GM23338 (cell line): Measurements from ENCODE around the gene DIO1. TPM values are rescaled to one million over a fixed set of nuclear protein-coding genes. Genes with fewer than 3 reads are reported as not detected.

Source experiments
- ATAC-seq: fragments of 200-7000 bp; cut with Tn5 transposase; 3 replicates; pipeline ENCODE4 v1.9.1; 2020
- DNase-seq: peaks from one replicate; pipeline ENCODE4 v3.0.0-alpha.2; 2015; ENCODE audit warnings: low spot score
- H2AFZ ChIP-seq: fragments of 200-600 bp; sonication (generic); 2 replicates; pipeline ENCODE4 v1.8.0; 2016; ENCODE audit warnings: antibody characterized with exemption, mild to moderate bottlenecking, moderate library complexity
- H3F3A ChIP-seq: fragments of 200-600 bp; sonication (generic); replicated peaks from 2 replicates; pipeline ENCODE4 v1.8.0; 2017; ENCODE audit warnings: antibody characterized with exemption, mixed run types, low read depth
- H3K27ac ChIP-seq: fragments of 200-600 bp; sonication (generic); 2 replicates; pipeline ENCODE4 v1.6.1; 2016; ENCODE audit warnings: low read depth
- H3K27me3 ChIP-seq: fragments of 200-600 bp; sonication (generic); 2 replicates; pipeline ENCODE4 v1.8.0; 2016; ENCODE audit warnings: mild to moderate bottlenecking, mixed run types, moderate library complexity; ENCODE audit not compliant: insufficient read depth
- H3K36me3 ChIP-seq: fragments of 200-600 bp; sonication (generic); 2 replicates; pipeline ENCODE4 v1.8.0; 2016; ENCODE audit warnings: mild to moderate bottlenecking; ENCODE audit not compliant: insufficient read depth
- H3K4me1 ChIP-seq: fragments of 200-600 bp; sonication (generic); 2 replicates; pipeline ENCODE4 v1.8.0; 2016; ENCODE audit warnings: mild to moderate bottlenecking, moderate library complexity; ENCODE audit not compliant: insufficient read depth
- H3K4me2 ChIP-seq: fragments of 200-600 bp; sonication (generic); 2 replicates; pipeline ENCODE4 v1.7.1; 2017; ENCODE audit warnings: mixed run types
- H3K4me3 ChIP-seq: fragments of 200-600 bp; sonication (generic); 2 replicates; pipeline ENCODE4 v1.6.1; 2016; ENCODE audit warnings: mixed run types
- H3K79me2 ChIP-seq: fragments of 200-600 bp; sonication (generic); replicated peaks from 2 replicates; pipeline ENCODE4 v1.8.0; 2017; ENCODE audit warnings: mild to moderate bottlenecking; ENCODE audit not compliant: insufficient read depth
- H3K9me2 ChIP-seq: fragments of 200-600 bp; sonication (generic); 2 replicates; pipeline ENCODE4 v1.8.0; 2017; ENCODE audit not compliant: insufficient read depth
- H4K20me1 ChIP-seq: fragments of 200-600 bp; sonication (generic); replicated peaks from 2 replicates; pipeline ENCODE4 v1.8.0; 2017; ENCODE audit warnings: mild to moderate bottlenecking; ENCODE audit not compliant: insufficient read depth
- H3K27ac Mint-ChIP-seq: 2 replicates; pipeline ENCODE4 v1.8.0; 2020; ENCODE audit warnings: inconsistent platforms, mild to moderate bottlenecking, moderate library complexity, mixed read lengths
- H3K27me3 Mint-ChIP-seq: 3 replicates; pipeline ENCODE4 v1.8.0; 2022; ENCODE audit warnings: low read depth, mild to moderate bottlenecking, moderate library complexity, mixed read lengths, inconsistent platforms; ENCODE audit not compliant: insufficient read depth, poor library complexity
- H3K36me3 Mint-ChIP-seq: 3 replicates; pipeline ENCODE4 v1.8.0; 2021; ENCODE audit warnings: low read depth, mild to moderate bottlenecking, inconsistent platforms, moderate library complexity, mixed read lengths
- H3K4me1 Mint-ChIP-seq: 3 replicates; pipeline ENCODE4 v1.8.0; 2020; ENCODE audit warnings: mild to moderate bottlenecking, inconsistent platforms, mixed read lengths
- H3K4me3 Mint-ChIP-seq: 3 replicates; pipeline ENCODE4 v1.8.0; 2021; ENCODE audit warnings: moderate library complexity, mild to moderate bottlenecking, inconsistent platforms, mixed read lengths
- H3K9me3 Mint-ChIP-seq: 3 replicates; pipeline ENCODE4 v1.8.0; 2020; ENCODE audit warnings: moderate library complexity, mild to moderate bottlenecking, inconsistent platforms, mixed read lengths
- EZH2 ChIP-seq: fragments of 200-600 bp; sonication (generic); IDR thresholded peaks from one replicate; pipeline ENCODE4 v1.8.0; 2017; ENCODE audit warnings: antibody characterized with exemption, mild to moderate bottlenecking, low read depth; ENCODE audit not compliant: unreplicated experiment
- EZH2phosphoT487 ChIP-seq: fragments of 200-600 bp; sonication (generic); IDR thresholded peaks from one replicate; pipeline ENCODE4 v1.8.1; 2018; ENCODE audit warnings: antibody characterized with exemption; ENCODE audit not compliant: unreplicated experiment
- JUNB ChIP-seq: IDR thresholded peaks from one replicate; pipeline ENCODE4 v1.6.1; 2016; ENCODE audit warnings: antibody characterized with exemption; ENCODE audit not compliant: unreplicated experiment
- NANOG ChIP-seq: IDR thresholded peaks from 2 replicates; pipeline ENCODE4 v1.6.1; 2016; ENCODE audit warnings: antibody characterized with exemption, borderline replicate concordance
- POLR2AphosphoS5 ChIP-seq: IDR thresholded peaks from 2 replicates; pipeline ENCODE4 v1.6.1; 2016; ENCODE audit warnings: antibody characterized with exemption, low read depth
- STAT1 ChIP-seq: IDR thresholded peaks from one replicate; pipeline ENCODE4 v1.6.1; 2016; ENCODE audit warnings: antibody characterized with exemption; ENCODE audit not compliant: unreplicated experiment
- ZNF114 ChIP-seq: fragments of 250-450 bp; sonication (Bioruptor Pico); IDR thresholded peaks from 2 replicates; pipeline ENCODE4 v1.5.0; 2020; ENCODE audit warnings: mild to moderate bottlenecking, moderate library complexity
- polyA plus RNA-seq: library from polyadenylated mRNA; unstranded; fragments of >200 nt; fragmentation: Nextera tagmentation; extraction: Ambion mirVana; gene quantifications from 2 replicates; pipeline ENCODE4 v1.2.1, GENCODE V29; 2016
- total RNA-seq: library from RNA; depleted of rRNA; stranded (reverse); fragments of >200 nt; shearing (Covaris generic); gene quantifications from 2 replicates; pipeline ENCODE4 v1.2.3, GENCODE V29; 2014
- TF ChIP-seq, protein P1 (sequence below): IDR thresholded peaks from one replicate; pipeline ENCODE4 v1.6.1; 2018; ENCODE audit warnings: antibody characterized with exemption; ENCODE audit not compliant: unreplicated experiment
- TF ChIP-seq, protein P2 (sequence below): IDR thresholded peaks from 2 replicates; pipeline ENCODE4 v1.6.1; 2016; ENCODE audit warnings: antibody characterized with exemption
- TF ChIP-seq, protein P3 (sequence below), 2 experiments: fragments of 200-600 bp in 1 of 2; sonication (generic) in 1 of 2; conservative IDR thresholded peaks; 2 replicates each; pipeline versions ENCODE4 v1.5.1 to v1.6.1; 2016 to 2017; ENCODE audit warnings: antibody characterized with exemption in 2 of 2, low read depth in 2 of 2, mild to moderate bottlenecking in 2 of 2, moderate library complexity in 1 of 2

DIO1 gene
- total and polyA plus RNA-seq, 2 experiments from 2014 or later: 0.27 TPM; not detected in 1

DNA sequence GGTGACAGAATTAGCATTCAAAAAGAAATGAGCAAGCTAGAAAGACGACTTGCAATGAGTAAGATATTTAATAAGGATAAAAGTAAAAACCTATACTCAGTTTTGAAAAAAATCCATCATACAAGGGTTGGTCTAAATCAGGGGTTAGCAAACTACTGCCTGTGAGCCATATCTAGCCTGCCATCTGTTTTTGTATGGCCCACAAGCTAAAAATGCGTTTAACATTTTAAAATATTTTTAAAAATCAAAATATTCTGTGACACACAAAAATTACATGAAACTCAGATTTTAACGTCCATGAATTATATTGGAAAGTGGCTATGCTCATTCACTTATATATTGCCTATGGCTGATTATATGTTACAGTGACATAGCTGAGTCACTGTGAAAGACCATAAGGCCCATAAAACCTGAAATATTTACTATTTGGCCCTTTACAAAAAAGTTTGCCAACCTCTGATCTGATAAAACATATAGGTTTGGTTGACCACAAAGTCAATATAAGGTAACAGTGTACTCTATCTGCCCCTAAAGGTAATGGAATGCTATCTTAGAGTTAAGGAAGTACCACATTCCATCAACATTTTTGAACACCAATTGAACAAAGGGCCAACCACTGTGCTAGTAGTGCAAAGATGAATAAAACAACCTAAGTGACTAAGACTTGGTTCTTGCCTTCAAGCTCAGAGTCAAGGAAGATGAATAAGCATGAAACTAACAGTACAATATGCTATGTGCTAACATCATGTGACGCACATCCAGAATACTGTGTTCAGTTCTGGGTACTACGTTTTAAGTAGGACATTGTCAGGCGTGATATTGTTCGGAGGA lies 48.4 kb downstream of the DIO1 start:
- Histone ChIP-seq H3F3A (no peaks in the 10 kb centered on the region), H3K4me2 (no peak overlapping the region), H3K27ac (no peak overlapping the region), H3K4me3 (no peak overlapping the region), H2AFZ (no peak overlapping the region), H3K79me2 (peaks cover 25% of the 10 kb centered on the region), H3K9me2 (no peaks in the 10 kb centered on the region), H3K27me3 (no peaks in the 10 kb centered on the region), H3K4me1 (peaks cover 20% of the 10 kb centered on the region), H4K20me1 (0 out of 2 replicates have a peak, but pooled peaks cover 1% of the 10 kb centered on the region), H3K36me3 (no peaks in the 10 kb centered on the region)
- H3K27me3 Mint-ChIP-seq: peaks cover 3% of the 10 kb centered on the region
- no peak overlapping the region for H3K27ac Mint-ChIP-seq
- H3K4me3 Mint-ChIP-seq: no peak overlapping the region
- ATAC-seq: no peak
- DNase-seq: no peak
- no peaks in the 10 kb centered on the region; the same call in 2 of the 3 replicates for H3K36me3 Mint-ChIP-seq
- H3K9me3 Mint-ChIP-seq: no peaks in the 10 kb centered on the region; the same call in 2 of the 3 replicates
- TF ChIP-seq, protein P1, sequence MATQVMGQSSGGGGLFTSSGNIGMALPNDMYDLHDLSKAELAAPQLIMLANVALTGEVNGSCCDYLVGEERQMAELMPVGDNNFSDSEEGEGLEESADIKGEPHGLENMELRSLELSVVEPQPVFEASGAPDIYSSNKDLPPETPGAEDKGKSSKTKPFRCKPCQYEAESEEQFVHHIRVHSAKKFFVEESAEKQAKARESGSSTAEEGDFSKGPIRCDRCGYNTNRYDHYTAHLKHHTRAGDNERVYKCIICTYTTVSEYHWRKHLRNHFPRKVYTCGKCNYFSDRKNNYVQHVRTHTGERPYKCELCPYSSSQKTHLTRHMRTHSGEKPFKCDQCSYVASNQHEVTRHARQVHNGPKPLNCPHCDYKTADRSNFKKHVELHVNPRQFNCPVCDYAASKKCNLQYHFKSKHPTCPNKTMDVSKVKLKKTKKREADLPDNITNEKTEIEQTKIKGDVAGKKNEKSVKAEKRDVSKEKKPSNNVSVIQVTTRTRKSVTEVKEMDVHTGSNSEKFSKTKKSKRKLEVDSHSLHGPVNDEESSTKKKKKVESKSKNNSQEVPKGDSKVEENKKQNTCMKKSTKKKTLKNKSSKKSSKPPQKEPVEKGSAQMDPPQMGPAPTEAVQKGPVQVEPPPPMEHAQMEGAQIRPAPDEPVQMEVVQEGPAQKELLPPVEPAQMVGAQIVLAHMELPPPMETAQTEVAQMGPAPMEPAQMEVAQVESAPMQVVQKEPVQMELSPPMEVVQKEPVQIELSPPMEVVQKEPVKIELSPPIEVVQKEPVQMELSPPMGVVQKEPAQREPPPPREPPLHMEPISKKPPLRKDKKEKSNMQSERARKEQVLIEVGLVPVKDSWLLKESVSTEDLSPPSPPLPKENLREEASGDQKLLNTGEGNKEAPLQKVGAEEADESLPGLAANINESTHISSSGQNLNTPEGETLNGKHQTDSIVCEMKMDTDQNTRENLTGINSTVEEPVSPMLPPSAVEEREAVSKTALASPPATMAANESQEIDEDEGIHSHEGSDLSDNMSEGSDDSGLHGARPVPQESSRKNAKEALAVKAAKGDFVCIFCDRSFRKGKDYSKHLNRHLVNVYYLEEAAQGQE: no peak
- no peak for TF ChIP-seq ZNF114 (CRISPR knock-in tag)
- H3K4me1 Mint-ChIP-seq: peaks cover 24% of the 10 kb centered on the region

DNA sequence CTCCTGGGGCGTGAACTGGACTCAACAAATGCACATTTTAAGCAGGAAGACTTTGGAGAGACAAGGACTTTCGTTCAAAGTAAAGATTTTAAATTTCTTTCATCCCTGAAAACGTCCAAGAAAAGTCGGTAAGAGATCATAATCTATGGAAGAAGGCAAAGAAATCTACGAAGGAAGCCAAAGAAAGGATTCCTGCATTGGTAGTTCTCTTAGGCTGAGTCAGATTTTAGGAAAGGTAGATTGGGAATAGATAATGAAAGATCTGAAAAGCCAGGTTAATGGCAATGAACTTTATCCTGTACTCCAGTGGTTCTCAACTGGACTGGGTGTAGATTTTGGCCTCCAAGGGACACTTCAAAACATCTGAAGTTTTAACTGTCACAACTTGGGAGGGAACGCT lies 49.1 kb downstream of the DIO1 start:
- Histone ChIP-seq H3K4me3 (no peak overlapping the region), H3K79me2 (peaks cover 32% of the 10 kb centered on the region), H3K27ac (no peak overlapping the region), H3K36me3 (no peaks in the 10 kb centered on the region), H3K9me2 (no peaks in the 10 kb centered on the region), H2AFZ (no peak overlapping the region), H3K27me3 (no peaks in the 10 kb centered on the region), H3K4me1 (peaks cover 27% of the 10 kb centered on the region), H3K4me2 (no peak overlapping the region), H3F3A (no peaks in the 10 kb centered on the region), H4K20me1 (peaks cover 7% of the 10 kb centered on the region)
- peaks cover 3% of the 10 kb centered on the region for H3K27me3 Mint-ChIP-seq
- no peak overlapping the region for H3K27ac Mint-ChIP-seq
- no peak overlapping the region for H3K4me3 Mint-ChIP-seq
- ATAC-seq: no peak
- H3K4me1 Mint-ChIP-seq: peaks cover 29% of the 10 kb centered on the region
- no peaks in the 10 kb centered on the region; the same call in 2 of the 3 replicates for H3K36me3 Mint-ChIP-seq
- no peak for DNase-seq
- H3K9me3 Mint-ChIP-seq: no peaks in the 10 kb centered on the region; the same call in 2 of the 3 replicates
- TF ChIP-seq ZNF114 (CRISPR knock-in tag) (no peak), JUNB (no peak), POLR2AphosphoS5 (no peak), EZH2 (no peak), STAT1 (no peak), EZH2phosphoT487 (no peak), NANOG (no peak)
- TF ChIP-seq, protein P2, sequence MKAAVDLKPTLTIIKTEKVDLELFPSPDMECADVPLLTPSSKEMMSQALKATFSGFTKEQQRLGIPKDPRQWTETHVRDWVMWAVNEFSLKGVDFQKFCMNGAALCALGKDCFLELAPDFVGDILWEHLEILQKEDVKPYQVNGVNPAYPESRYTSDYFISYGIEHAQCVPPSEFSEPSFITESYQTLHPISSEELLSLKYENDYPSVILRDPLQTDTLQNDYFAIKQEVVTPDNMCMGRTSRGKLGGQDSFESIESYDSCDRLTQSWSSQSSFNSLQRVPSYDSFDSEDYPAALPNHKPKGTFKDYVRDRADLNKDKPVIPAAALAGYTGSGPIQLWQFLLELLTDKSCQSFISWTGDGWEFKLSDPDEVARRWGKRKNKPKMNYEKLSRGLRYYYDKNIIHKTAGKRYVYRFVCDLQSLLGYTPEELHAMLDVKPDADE: no peak
- TF ChIP-seq, protein P3, sequence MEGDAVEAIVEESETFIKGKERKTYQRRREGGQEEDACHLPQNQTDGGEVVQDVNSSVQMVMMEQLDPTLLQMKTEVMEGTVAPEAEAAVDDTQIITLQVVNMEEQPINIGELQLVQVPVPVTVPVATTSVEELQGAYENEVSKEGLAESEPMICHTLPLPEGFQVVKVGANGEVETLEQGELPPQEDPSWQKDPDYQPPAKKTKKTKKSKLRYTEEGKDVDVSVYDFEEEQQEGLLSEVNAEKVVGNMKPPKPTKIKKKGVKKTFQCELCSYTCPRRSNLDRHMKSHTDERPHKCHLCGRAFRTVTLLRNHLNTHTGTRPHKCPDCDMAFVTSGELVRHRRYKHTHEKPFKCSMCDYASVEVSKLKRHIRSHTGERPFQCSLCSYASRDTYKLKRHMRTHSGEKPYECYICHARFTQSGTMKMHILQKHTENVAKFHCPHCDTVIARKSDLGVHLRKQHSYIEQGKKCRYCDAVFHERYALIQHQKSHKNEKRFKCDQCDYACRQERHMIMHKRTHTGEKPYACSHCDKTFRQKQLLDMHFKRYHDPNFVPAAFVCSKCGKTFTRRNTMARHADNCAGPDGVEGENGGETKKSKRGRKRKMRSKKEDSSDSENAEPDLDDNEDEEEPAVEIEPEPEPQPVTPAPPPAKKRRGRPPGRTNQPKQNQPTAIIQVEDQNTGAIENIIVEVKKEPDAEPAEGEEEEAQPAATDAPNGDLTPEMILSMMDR (conservative IDR thresholded peaks at IDR 0.05; ENCODE audit: low read depth in 2 of 2): no peak
- TF ChIP-seq, protein P1: no peak
